Glutamatergic neuron (in vitro differentiated cells): ENCODE data around the gene MPP3. TPM values are rescaled to one million over a fixed set of nuclear protein-coding genes. Genes with fewer than 3 reads are reported as not detected.

Experiments used
- DNase-seq: peaks from one replicate; pipeline ENCODE4 v3.0.0; 2022
- H3K27ac Mint-ChIP-seq: one replicate; pipeline ENCODE4 v1.8.0; 2020; ENCODE audit warnings: mild to moderate bottlenecking, mixed read lengths, inconsistent platforms; ENCODE audit not compliant: unreplicated experiment
- H3K27me3 Mint-ChIP-seq: one replicate; pipeline ENCODE4 v1.8.0; 2020; ENCODE audit warnings: mild to moderate bottlenecking, moderate library complexity, mixed read lengths, inconsistent platforms; ENCODE audit not compliant: unreplicated experiment
- H3K36me3 Mint-ChIP-seq: one replicate; pipeline ENCODE4 v1.8.0; 2020; ENCODE audit warnings: mild to moderate bottlenecking, mixed read lengths, inconsistent platforms; ENCODE audit not compliant: unreplicated experiment
- H3K4me1 Mint-ChIP-seq: one replicate; pipeline ENCODE4 v1.8.0; 2020; ENCODE audit warnings: mild to moderate bottlenecking, low read depth, mixed read lengths, inconsistent platforms; ENCODE audit not compliant: unreplicated experiment
- H3K4me3 Mint-ChIP-seq: one replicate; pipeline ENCODE4 v1.8.0; 2020; ENCODE audit warnings: mild to moderate bottlenecking, mixed read lengths, inconsistent platforms; ENCODE audit not compliant: unreplicated experiment
- H3K9me3 Mint-ChIP-seq: one replicate; pipeline ENCODE4 v1.8.0; 2020; ENCODE audit warnings: mild to moderate bottlenecking, moderate library complexity, mixed read lengths, inconsistent platforms; ENCODE audit not compliant: unreplicated experiment
- long read RNA-seq: library from polyadenylated mRNA; unstranded; transcript quantifications from one replicate; pipeline ENCODE4 v2.0.0, GENCODE V29; 2020; ENCODE audit not compliant: unreplicated experiment
- total RNA-seq: library from RNA; stranded (reverse); fragmentation: NEBNext Ultra II Directional; extraction: Animal tissue kit (Norgen Biotek cat#: 25700); gene quantifications from one replicate; pipeline ENCODE4 v1.2.1, GENCODE V29; 2021; ENCODE audit not compliant: unreplicated experiment
- TF ChIP-seq, protein P1 (sequence below): fragments of 200-600 bp; sonication (generic); IDR thresholded peaks from one replicate; pipeline ENCODE4 v1.5.0; 2021; ENCODE audit not compliant: partially characterized antibody, unreplicated experiment

The MPP3 gene, protein sequence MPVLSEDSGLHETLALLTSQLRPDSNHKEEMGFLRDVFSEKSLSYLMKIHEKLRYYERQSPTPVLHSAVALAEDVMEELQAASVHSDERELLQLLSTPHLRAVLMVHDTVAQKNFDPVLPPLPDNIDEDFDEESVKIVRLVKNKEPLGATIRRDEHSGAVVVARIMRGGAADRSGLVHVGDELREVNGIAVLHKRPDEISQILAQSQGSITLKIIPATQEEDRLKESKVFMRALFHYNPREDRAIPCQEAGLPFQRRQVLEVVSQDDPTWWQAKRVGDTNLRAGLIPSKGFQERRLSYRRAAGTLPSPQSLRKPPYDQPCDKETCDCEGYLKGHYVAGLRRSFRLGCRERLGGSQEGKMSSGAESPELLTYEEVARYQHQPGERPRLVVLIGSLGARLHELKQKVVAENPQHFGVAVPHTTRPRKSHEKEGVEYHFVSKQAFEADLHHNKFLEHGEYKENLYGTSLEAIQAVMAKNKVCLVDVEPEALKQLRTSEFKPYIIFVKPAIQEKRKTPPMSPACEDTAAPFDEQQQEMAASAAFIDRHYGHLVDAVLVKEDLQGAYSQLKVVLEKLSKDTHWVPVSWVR
- total RNA-seq: 22.9 TPM
- long read RNA-seq, partial matches to known transcripts: 5 of 12 reads
- long read RNA-seq, other reads (novel, unspliced or antisense): 5 of 12 reads

GRCh38 chr17:43832976-43833829 lies at the start of gene MPP3:
Gene MPP3, minus strand, starts transcription at chr17:43833146. Its CDS starts 1,240 bp downstream, at chr17:43831906.
- Mint-ChIP-seq H3K27ac (peak within 1 kb of the TSS; percentile 70), H3K4me1 (peaks cover 2% of the 10 kb centered on the region), H3K27me3 (peaks cover 8% of the 10 kb centered on the region), H3K4me3 (peak within 1 kb of the TSS; percentile 91), H3K36me3 (peaks cover 9% of the 10 kb centered on the region), H3K9me3 (peaks cover 7% of the 10 kb centered on the region)
- DNase-seq: peak; percentile 72
- TF ChIP-seq, protein P1, sequence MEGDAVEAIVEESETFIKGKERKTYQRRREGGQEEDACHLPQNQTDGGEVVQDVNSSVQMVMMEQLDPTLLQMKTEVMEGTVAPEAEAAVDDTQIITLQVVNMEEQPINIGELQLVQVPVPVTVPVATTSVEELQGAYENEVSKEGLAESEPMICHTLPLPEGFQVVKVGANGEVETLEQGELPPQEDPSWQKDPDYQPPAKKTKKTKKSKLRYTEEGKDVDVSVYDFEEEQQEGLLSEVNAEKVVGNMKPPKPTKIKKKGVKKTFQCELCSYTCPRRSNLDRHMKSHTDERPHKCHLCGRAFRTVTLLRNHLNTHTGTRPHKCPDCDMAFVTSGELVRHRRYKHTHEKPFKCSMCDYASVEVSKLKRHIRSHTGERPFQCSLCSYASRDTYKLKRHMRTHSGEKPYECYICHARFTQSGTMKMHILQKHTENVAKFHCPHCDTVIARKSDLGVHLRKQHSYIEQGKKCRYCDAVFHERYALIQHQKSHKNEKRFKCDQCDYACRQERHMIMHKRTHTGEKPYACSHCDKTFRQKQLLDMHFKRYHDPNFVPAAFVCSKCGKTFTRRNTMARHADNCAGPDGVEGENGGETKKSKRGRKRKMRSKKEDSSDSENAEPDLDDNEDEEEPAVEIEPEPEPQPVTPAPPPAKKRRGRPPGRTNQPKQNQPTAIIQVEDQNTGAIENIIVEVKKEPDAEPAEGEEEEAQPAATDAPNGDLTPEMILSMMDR: no peak

- no peaks in the 10 kb centered on the region for H3K36me3 Mint-ChIP-seq
- TF ChIP-seq, protein P1: no peak
- H3K9me3 Mint-ChIP-seq: peaks cover 3% of the 10 kb centered on the region
- H3K27ac Mint-ChIP-seq: no peak overlapping the region
- DNase-seq: no peak
- H3K4me3 Mint-ChIP-seq: no peak overlapping the region
- no peaks in the 10 kb centered on the region for H3K4me1 Mint-ChIP-seq
- H3K27me3 Mint-ChIP-seq: peaks cover 3% of the 10 kb centered on the region
These were observed 49.0 kb upstream of the MPP3 start for GRCh38 chr17:43881758-43882505.

DNA sequence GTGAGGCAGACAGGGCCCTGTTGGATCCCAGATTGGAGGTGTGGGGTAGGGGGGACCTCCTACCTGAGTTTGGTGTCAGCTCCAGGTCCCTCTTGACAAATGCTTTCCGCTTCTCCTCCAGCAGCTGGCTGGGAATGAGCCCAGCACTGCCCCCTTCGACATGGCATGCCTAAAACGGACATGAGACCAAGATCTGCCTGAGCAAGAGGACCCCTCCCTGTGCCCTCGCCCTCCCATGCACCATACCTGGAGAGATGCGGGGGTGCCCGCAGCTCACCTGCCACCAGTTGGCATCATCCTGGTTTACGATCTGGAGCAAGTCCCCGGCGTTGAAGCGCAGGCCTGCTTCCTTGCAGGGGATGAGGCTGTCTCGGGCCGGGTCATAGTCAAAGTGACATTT lies 48.2 kb upstream of the MPP3 start:
- no peak overlapping the region for H3K27ac Mint-ChIP-seq
- DNase-seq: no peak
- H3K9me3 Mint-ChIP-seq: peaks cover 1% of the 10 kb centered on the region
- H3K36me3 Mint-ChIP-seq: no peaks in the 10 kb centered on the region
- no peak overlapping the region for H3K4me3 Mint-ChIP-seq
- H3K27me3 Mint-ChIP-seq: peaks cover 3% of the 10 kb centered on the region
- no peaks in the 10 kb centered on the region for H3K4me1 Mint-ChIP-seq
- TF ChIP-seq, protein P1: no peak

- no peaks in the 10 kb centered on the region for H3K4me1 Mint-ChIP-seq
- H3K36me3 Mint-ChIP-seq: no peaks in the 10 kb centered on the region
- no peak overlapping the region for H3K27ac Mint-ChIP-seq
- peaks cover 3% of the 10 kb centered on the region for H3K27me3 Mint-ChIP-seq
- DNase-seq: peak; percentile 53
- TF ChIP-seq, protein P1: peak; percentile 86
- no peak overlapping the region for H3K4me3 Mint-ChIP-seq
- H3K9me3 Mint-ChIP-seq: peaks cover 1% of the 10 kb centered on the region
These were observed 47.6 kb upstream of the MPP3 start for GRCh38 chr17:43880420-43880991.
